K562 (cell line): ENCODE results near the gene GALNT17.

Experiments
- EZH2 ChIP-seq: IDR thresholded peaks from 2 replicates; pipeline ENCODE4 v1.6.1; 2012; ENCODE audit warnings: low read depth, mild to moderate bottlenecking, inconsistent platforms, low read length, borderline replicate concordance
- HMG20B ChIP-seq: fragments of 250-450 bp; sonication (Bioruptor Pico); IDR thresholded peaks from 2 replicates; pipeline ENCODE4 v1.5.0; 2021; ENCODE audit warnings: mild to moderate bottlenecking
- TF ChIP-seq, protein P1 (sequence below), 3 experiments: IDR thresholded peaks in 2 of 3; conservative IDR thresholded peaks in 1 of 3; 2 replicates each; pipeline ENCODE4 v1.5.1; 2011 to 2012; ENCODE audit warnings: low read length in 3 of 3, mild to moderate bottlenecking in 3 of 3, control low read depth in 2 of 3, improper control_type of control experiment in 1 of 3, inconsistent platforms in 1 of 3, low read depth in 1 of 3, mixed read lengths in 1 of 3, moderate library complexity in 1 of 3; ENCODE audit not compliant: insufficient read depth in 2 of 3
- TF ChIP-seq, protein P2 (sequence below): sonication (generic); formaldehyde crosslinking; IDR thresholded peaks from 2 replicates; pipeline ENCODE4 v1.8.1; 2022; ENCODE audit warnings: missing genetic modification reagents

DNA sequence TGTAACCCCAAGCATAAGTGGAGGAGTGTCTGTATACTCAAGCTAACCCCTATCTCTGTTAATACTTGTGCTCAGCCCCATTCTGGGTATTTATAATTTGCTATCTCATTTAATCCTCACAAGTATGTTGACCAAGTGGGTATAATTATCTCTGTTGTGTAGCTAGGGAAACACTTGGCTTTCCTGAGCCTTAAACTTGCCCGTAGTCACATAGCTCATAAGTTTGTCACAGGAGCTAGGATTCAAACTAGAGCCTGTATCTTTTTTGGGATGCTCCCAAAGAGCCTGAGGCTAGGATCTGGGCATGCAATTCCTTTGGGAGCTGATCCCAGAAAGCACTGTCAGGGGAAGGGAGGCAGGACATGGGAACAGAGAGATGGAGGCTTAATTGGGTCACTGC is 377.4 kb downstream of the GALNT17 start:
- TF ChIP-seq HMG20B (CRISPR knock-in tag) = no peak
- TF ChIP-seq, protein P1, sequence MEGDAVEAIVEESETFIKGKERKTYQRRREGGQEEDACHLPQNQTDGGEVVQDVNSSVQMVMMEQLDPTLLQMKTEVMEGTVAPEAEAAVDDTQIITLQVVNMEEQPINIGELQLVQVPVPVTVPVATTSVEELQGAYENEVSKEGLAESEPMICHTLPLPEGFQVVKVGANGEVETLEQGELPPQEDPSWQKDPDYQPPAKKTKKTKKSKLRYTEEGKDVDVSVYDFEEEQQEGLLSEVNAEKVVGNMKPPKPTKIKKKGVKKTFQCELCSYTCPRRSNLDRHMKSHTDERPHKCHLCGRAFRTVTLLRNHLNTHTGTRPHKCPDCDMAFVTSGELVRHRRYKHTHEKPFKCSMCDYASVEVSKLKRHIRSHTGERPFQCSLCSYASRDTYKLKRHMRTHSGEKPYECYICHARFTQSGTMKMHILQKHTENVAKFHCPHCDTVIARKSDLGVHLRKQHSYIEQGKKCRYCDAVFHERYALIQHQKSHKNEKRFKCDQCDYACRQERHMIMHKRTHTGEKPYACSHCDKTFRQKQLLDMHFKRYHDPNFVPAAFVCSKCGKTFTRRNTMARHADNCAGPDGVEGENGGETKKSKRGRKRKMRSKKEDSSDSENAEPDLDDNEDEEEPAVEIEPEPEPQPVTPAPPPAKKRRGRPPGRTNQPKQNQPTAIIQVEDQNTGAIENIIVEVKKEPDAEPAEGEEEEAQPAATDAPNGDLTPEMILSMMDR (IDR thresholded peaks at IDR 0.05 in 2 of 3, conservative IDR thresholded peaks at IDR 0.05 in 1 of 3; ENCODE audit: insufficient read depth in 2 of 3, low read depth in 1 of 3, low read length in 3 of 3) = no peak
- no peak for TF ChIP-seq EZH2
- TF ChIP-seq, protein P2, sequence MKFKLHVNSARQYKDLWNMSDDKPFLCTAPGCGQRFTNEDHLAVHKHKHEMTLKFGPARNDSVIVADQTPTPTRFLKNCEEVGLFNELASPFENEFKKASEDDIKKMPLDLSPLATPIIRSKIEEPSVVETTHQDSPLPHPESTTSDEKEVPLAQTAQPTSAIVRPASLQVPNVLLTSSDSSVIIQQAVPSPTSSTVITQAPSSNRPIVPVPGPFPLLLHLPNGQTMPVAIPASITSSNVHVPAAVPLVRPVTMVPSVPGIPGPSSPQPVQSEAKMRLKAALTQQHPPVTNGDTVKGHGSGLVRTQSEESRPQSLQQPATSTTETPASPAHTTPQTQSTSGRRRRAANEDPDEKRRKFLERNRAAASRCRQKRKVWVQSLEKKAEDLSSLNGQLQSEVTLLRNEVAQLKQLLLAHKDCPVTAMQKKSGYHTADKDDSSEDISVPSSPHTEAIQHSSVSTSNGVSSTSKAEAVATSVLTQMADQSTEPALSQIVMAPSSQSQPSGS (CRISPR knock-in tag) = no peak
